ENCODE results near the gene UPF3A.
"Not testable (repeated sequence)": the region's sequence is repeated elsewhere in the genome, so short reads cannot be mapped to it uniquely, and the experiment has no call there.

The UPF3A gene

GRCh38 chr13:114261328-114261965 lies 20.0 kb upstream of the UPF3A start:
- no peak for TF ChIP-seq CTCF (IDR thresholded peaks at IDR 0.05)
- Histone ChIP-seq H3K27ac (no peak overlapping the region), H3K79me2 (no peaks in the 10 kb centered on the region), H3K4me3 (ENCODE audit: low read depth, low read length) (no peak overlapping the region), H3K4me2 (ENCODE audit: low read length) (no peak overlapping the region), H3K36me3 (ENCODE audit: control insufficient read depth, insufficient read depth, low read length) (peaks cover 3% of the 10 kb centered on the region), H3K4me1 (no peaks in the 10 kb centered on the region), H2AFZ (no peak overlapping the region), H3K27me3 (ENCODE audit: control insufficient read depth, insufficient read depth, low read length) (no peaks in the 10 kb centered on the region), H3K9me3 (ENCODE audit: control insufficient read depth, low read length) (no peaks in the 10 kb centered on the region), H3K9ac (no peak overlapping the region)

GRCh38 chr13:114263578-114263977 lies 17.8 kb upstream of the UPF3A start:
- Histone ChIP-seq H3K4me3 (ENCODE audit: low read depth, low read length) (no peak overlapping the region), H3K27ac (no peak overlapping the region), H3K27me3 (ENCODE audit: control insufficient read depth, insufficient read depth, low read length) (no peaks in the 10 kb centered on the region), H2AFZ (no peak overlapping the region), H3K9ac (no peak overlapping the region), H3K36me3 (ENCODE audit: control insufficient read depth, insufficient read depth, low read length) (peaks cover 3% of the 10 kb centered on the region), H3K4me2 (ENCODE audit: low read length) (no peak overlapping the region), H3K4me1 (no peaks in the 10 kb centered on the region), H3K9me3 (ENCODE audit: control insufficient read depth, low read length) (no peaks in the 10 kb centered on the region), H3K79me2 (no peaks in the 10 kb centered on the region)
- no peak for TF ChIP-seq CTCF (IDR thresholded peaks at IDR 0.05)

DNA sequence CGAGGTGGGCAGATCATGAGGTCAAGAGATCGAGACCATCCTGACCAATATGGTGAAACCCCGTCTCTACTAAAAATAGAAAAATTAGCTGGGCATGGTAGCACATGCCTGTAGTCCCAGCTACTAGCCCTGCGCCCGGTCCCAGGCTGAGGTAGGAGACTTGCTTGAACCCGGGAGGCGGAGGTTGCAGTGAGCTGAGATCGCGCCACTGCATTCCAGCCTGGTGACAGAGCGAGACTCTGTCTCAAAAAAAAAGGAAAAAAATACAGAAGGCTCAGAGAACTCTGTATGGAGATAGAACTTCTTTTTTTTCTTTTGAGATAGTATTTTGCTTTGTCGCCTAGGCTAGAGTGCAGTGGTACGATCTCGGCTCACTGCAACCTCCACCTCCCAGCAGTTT lies 17.1 kb upstream of the UPF3A start:
- not testable (repeated sequence) for H3K9ac ChIP-seq; H3K4me1 ChIP-seq; H3K36me3 ChIP-seq (ENCODE audit: control insufficient read depth, insufficient read depth, low read length); H3K27ac ChIP-seq; H3K4me3 ChIP-seq (ENCODE audit: low read depth, low read length); H3K9me3 ChIP-seq (ENCODE audit: control insufficient read depth, low read length); H3K27me3 ChIP-seq (ENCODE audit: control insufficient read depth, insufficient read depth, low read length); H3K4me2 ChIP-seq (ENCODE audit: low read length); H3K79me2 ChIP-seq; H2AFZ ChIP-seq

DNA sequence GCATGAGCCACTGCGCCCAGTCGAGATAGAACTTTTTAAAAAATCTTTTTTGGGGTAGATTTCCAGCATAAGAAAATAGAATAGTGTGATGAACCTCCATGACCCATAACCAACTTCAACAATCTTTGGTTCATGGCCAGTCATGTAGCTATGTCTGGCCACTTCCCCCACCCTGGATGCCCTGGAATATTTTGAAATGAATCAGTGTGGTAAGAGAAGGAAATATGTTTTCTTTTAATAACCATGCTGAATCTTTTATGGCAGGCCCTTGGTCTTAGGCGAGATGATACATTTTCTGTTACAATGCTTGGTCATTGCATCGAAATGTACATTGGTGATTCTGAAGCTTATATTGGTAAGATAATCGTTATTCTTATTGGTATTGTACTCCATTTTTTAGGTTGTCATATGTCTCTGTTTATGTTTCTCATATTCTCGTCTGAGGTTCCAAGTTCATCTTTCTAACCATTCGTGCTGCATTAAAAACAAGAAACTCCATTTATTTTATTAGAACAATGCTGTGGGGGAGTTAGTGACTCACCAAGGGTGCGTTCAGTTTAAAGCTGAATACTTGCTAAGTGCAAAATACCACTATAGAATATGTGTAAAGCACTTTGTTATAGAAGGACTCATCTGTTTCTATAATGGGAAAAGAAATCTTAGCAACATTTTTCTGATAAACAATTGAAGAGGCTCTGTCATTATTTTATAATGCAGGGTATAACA lies 16.4 kb upstream of the UPF3A start:
- Histone ChIP-seq H3K36me3 (ENCODE audit: control insufficient read depth, insufficient read depth, low read length) (no peaks in the 10 kb centered on the region), H2AFZ (no peak overlapping the region), H3K4me3 (ENCODE audit: low read depth, low read length) (no peak overlapping the region), H3K9ac (no peak overlapping the region), H3K27ac (no peak overlapping the region), H3K4me2 (ENCODE audit: low read length) (no peak overlapping the region), H3K9me3 (ENCODE audit: control insufficient read depth, low read length) (no peaks in the 10 kb centered on the region), H3K4me1 (no peaks in the 10 kb centered on the region), H3K27me3 (ENCODE audit: control insufficient read depth, insufficient read depth, low read length) (no peaks in the 10 kb centered on the region), H3K79me2 (no peaks in the 10 kb centered on the region)
- TF ChIP-seq CTCF (IDR thresholded peaks at IDR 0.05): no peak

GRCh38 chr13:114266241-114266640 lies 15.2 kb upstream of the UPF3A start:
- H3K9me3 ChIP-seq (ENCODE audit: control insufficient read depth, low read length): no peaks in the 10 kb centered on the region
- no peak overlapping the region for H3K4me2 ChIP-seq (ENCODE audit: low read length)
- no peaks in the 10 kb centered on the region for H3K4me1 ChIP-seq
- H3K27ac ChIP-seq: no peak overlapping the region
- no peaks in the 10 kb centered on the region for H3K27me3 ChIP-seq (ENCODE audit: control insufficient read depth, insufficient read depth, low read length)
- H2AFZ ChIP-seq: no peak overlapping the region
- H3K36me3 ChIP-seq (ENCODE audit: control insufficient read depth, insufficient read depth, low read length): no peaks in the 10 kb centered on the region
- H3K4me3 ChIP-seq (ENCODE audit: low read depth, low read length): no peak overlapping the region
- no peak overlapping the region for H3K9ac ChIP-seq
- no peak for TF ChIP-seq CTCF (IDR thresholded peaks at IDR 0.05)
- H3K79me2 ChIP-seq: no peaks in the 10 kb centered on the region
